Kidney (tissue), 14 donors: ENCODE results near the gene MTA3. TPM values are rescaled to one million over a fixed set of nuclear protein-coding genes. Genes with fewer than 3 reads are reported as not detected.

ENCODE experiments used
- DNase-seq, 5 donors: peaks; one replicate each; pipeline ENCODE4 v3.0.0-alpha.2; 2013 to 2020
- FAIRE-seq: peaks from 2 replicates; lab custom pipeline; 2012; peaks lifted over from hg19 to GRCh38; lab: Jason Lieb, UNC
- H3K27ac ChIP-seq, 2 donors: one replicate each; pipeline ENCODE4 v1.7.0; 2013; ENCODE audit warnings: low read depth in 2 of 2, low read length in 2 of 2, inconsistent platforms in 1 of 2
- H3K27me3 ChIP-seq: one replicate; pipeline ENCODE4 v1.7.1; 2013; ENCODE audit warnings: low read length, inconsistent platforms; ENCODE audit not compliant: control insufficient read depth, insufficient read depth
- H3K36me3 ChIP-seq, 3 donors: one replicate each; pipeline versions ENCODE4 v1.7.0 to v1.7.1; 2013; ENCODE audit warnings: low read length in 3 of 3, control low read depth in 1 of 3, inconsistent platforms in 1 of 3; ENCODE audit not compliant: insufficient read depth in 3 of 3, control insufficient read depth in 2 of 3
- H3K4me1 ChIP-seq, 3 donors: one replicate each; pipeline versions ENCODE4 v1.7.0 to v1.7.1; 2013; ENCODE audit warnings: low read length in 3 of 3, inconsistent platforms in 1 of 3, low read depth in 1 of 3; ENCODE audit not compliant: control insufficient read depth in 2 of 3, insufficient read depth in 2 of 3
- H3K4me3 ChIP-seq, 3 donors: one replicate each; pipeline versions ENCODE4 v1.7.0 to v1.8.1; 2013; ENCODE audit warnings: low read length in 3 of 3, control low read depth in 1 of 3, inconsistent platforms in 1 of 3
- H3K9ac ChIP-seq, 3 donors: one replicate each; pipeline versions ENCODE4 v1.7.0 to v1.7.1; 2013; ENCODE audit warnings: low read length in 3 of 3, control low read depth in 1 of 3, inconsistent platforms in 1 of 3
- H3K9me3 ChIP-seq, 3 donors: one replicate each; pipeline versions ENCODE4 v1.7.0 to v1.7.1; 2013; ENCODE audit warnings: low read length in 3 of 3, control low read depth in 1 of 3, inconsistent platforms in 1 of 3; ENCODE audit not compliant: control insufficient read depth in 2 of 3, insufficient read depth in 1 of 3
- intact Hi-C: fragments of 100-400 bp; cut with DNase I; formaldehyde crosslinking; loops from one replicate; pipeline ENCODE4 v1.11.1; 2022
- polyA plus RNA-seq: library from polyadenylated mRNA; stranded (reverse); fragments of 350-450 nt; fragmentation: Illumina TruSeq; extraction: RNeasy Lipid Tissue Mini Kit (QIAGEN cat#74804); gene quantifications from one replicate; pipeline ENCODE4 v1.2.3, GENCODE V29; 2014; ENCODE audit warnings: low read depth, low replicate concordance; ENCODE audit not compliant: insufficient read depth
- total RNA-seq: library from RNA; stranded (reverse); fragmentation: NEBNext Ultra II Directional; extraction: Animal tissue kit (Norgen Biotek cat#: 25700); gene quantifications from one replicate; pipeline ENCODE4 v1.2.1, GENCODE V29; 2021
- TF ChIP-seq, protein P1 (sequence below): IDR thresholded peaks from 3 replicates; pipeline ENCODE4 v1.5.1; 2012; ENCODE audit warnings: mild to moderate bottlenecking, moderate library complexity, borderline replicate concordance; ENCODE audit not compliant: insufficient read depth; ENCODE audit errors: extremely low read depth
- donor health status: control.
- donor health status: control.
- donor health status: control.
- donor health status: control.
- donor health status: control.
- donor health status: DM: yes; HTN: yes; CAD: no.
- donor health status: Normal renal cell carcinoma (clear cell type).

The MTA3 gene
- total and polyA plus RNA-seq, 2 donors from 2014 or later: 27.7 to 35.2 TPM

DNA sequence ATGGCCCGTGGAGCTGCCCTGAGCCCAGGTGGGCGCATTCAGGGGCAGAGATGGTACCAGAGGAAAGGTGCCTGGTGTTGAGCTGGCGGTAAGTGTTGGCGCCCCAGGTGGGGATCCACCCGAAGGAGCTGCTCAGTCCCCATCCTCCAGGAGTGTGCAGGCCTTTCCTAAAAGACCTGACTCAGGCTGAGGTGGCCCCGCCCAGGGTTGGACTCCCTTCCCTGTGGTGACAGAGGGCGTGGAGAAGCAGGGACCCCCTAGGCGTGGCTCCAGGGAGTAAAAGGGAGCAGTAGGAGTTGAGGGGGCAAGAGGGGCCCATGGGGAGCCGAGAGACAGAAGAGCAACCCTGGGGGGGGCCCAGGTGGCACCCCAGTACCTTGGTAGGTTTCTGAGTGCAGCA lies 193.1 kb downstream of the MTA3 start:
- Histone ChIP-seq H3K36me3 (no peaks in the 10 kb centered on the region), H3K27me3 (no peaks in the 10 kb centered on the region), H3K4me3 (no peak overlapping the region), H3K27ac (no peak overlapping the region), H3K4me1 (no peaks in the 10 kb centered on the region), H3K9ac (no peak overlapping the region), H3K9me3 (no peaks in the 10 kb centered on the region)
- TF ChIP-seq, protein P1, sequence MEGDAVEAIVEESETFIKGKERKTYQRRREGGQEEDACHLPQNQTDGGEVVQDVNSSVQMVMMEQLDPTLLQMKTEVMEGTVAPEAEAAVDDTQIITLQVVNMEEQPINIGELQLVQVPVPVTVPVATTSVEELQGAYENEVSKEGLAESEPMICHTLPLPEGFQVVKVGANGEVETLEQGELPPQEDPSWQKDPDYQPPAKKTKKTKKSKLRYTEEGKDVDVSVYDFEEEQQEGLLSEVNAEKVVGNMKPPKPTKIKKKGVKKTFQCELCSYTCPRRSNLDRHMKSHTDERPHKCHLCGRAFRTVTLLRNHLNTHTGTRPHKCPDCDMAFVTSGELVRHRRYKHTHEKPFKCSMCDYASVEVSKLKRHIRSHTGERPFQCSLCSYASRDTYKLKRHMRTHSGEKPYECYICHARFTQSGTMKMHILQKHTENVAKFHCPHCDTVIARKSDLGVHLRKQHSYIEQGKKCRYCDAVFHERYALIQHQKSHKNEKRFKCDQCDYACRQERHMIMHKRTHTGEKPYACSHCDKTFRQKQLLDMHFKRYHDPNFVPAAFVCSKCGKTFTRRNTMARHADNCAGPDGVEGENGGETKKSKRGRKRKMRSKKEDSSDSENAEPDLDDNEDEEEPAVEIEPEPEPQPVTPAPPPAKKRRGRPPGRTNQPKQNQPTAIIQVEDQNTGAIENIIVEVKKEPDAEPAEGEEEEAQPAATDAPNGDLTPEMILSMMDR: no peak
- intact Hi-C loops: no loop called here
- DNase-seq: no peak
- no peak for FAIRE-seq

DNA sequence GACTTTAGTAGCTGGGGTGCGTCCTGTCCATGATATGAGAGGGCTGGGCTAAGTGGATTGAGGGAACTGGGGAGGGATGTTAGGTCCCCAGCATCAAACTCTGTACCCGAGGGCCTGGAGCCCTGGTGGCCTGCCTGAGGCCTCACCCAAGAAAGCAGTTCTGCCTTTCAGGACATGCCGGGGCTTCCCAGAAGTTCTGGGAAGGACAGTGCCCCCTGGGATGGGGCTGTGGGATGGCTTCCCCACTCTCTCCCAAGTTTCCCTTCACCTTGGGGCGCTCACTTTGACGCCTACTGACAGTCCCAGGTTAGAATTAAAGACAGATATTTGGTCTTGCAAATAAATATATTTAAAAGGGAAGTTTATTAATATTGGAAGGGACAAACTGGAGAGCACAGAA lies 193.7 kb downstream of the MTA3 start:
- H3K27me3 ChIP-seq: no peaks in the 10 kb centered on the region
- no peak for DNase-seq
- H3K4me1 ChIP-seq: no peaks in the 10 kb centered on the region
- intact Hi-C loops: no loop called here
- H3K4me3 ChIP-seq: no peak overlapping the region
- H3K9ac ChIP-seq: no peak overlapping the region
- no peak for FAIRE-seq
- no peak overlapping the region for H3K27ac ChIP-seq
- no peaks in the 10 kb centered on the region for H3K36me3 ChIP-seq
- H3K9me3 ChIP-seq: no peaks in the 10 kb centered on the region
- TF ChIP-seq, protein P1: no peak

DNA sequence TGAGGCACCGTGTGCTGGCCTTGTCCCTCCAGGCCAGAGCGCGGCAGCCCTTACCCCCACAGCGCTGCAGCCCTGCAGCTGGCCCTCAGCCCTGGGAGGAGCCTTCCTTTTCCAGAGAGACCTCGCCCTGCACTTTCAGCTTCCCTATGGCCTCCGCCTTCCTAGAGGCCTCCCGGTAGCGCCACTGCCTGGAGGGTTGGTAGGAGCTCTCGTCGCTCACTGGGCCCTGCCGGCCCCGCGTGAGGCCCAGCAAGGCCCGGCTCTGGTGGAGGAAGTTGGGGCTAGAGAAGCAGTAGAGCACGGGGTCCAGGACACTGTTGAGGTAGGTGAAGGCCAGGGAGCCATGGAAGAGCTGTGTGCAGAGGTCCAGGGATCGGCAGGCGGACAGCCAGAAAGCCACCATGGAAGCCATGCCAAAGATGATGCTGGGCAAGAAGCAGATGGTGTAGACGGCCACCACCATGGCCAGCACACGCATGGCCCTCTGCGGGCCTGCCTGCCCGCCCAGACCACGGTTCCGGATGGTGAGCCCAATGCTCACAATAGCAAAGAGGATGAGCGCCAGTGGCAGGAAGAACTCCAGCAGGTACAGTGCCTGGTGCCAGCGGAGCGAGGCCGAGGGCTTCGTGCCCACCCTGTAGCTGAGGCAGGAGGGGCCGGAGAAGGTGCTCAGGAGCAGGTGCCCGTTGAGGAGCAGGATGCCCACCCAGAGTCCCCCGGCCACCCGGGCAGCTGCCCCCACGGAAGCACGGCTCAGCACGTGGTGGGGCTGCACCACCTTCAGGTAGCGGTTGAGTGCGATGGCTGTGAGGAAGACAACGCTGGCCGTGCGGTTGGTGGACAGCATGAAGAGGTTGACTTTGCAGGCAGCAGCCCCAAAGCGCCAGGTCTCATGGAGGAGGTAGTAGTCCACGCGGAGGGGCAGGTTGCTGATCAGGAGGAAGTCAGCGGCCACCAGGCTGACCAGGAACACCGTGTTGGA lies 194.7 kb downstream of the MTA3 start:
- FAIRE-seq (no peak), DNase-seq (no peak)
- H3K9me3 ChIP-seq: no peaks in the 10 kb centered on the region
- no peak overlapping the region for H3K4me3 ChIP-seq
- no peaks in the 10 kb centered on the region for H3K36me3 ChIP-seq
- TF ChIP-seq, protein P1: no peak
- no peak overlapping the region for H3K27ac ChIP-seq
- no peaks in the 10 kb centered on the region for H3K4me1 ChIP-seq
- intact Hi-C loops: no loop called here
- H3K9ac ChIP-seq: no peak overlapping the region
- H3K27me3 ChIP-seq: no peaks in the 10 kb centered on the region
